Measurements from ENCODE around the gene LRRN4CL.

- TF ChIP-seq CTCF (IDR thresholded peaks at IDR 0.05) (no peak), POLR2A (IDR thresholded peaks at IDR 0.05) (no peak)
Observed at GRCh38 chr11:62664405-62665074, 24.8 kb downstream of the LRRN4CL start.

All from body of pancreas (tissue), 4 donors.